Stimulated activated CD4-positive, alpha-beta T cell treated with anti-CD3 and anti-CD28 coated beads, Interleukin-1b, Interleukin-23, amount 100 ng/mL, for 48 hours (primary cell): Measurements from ENCODE around the gene ACBD4.

ENCODE experiments used
- DNase-seq: peaks from one replicate; pipeline ENCODE4 v3.0.0-alpha.2; 2020

ACBD4 gene

GRCh38 chr17:45135192-45135977 is at the start of gene ACBD4:
Gene ACBD4, plus strand, starts transcription at chr17:45135687. Its CDS starts 458 bp downstream, at chr17:45136145.
- peak; percentile 96 for DNase-seq

GRCh38 chr17:45086391-45086790 is 49.1 kb upstream of the ACBD4 start:
- DNase-seq: no peak

GRCh38 chr17:45086865-45087503 is 48.5 kb upstream of the ACBD4 start:
- DNase-seq: no peak

GRCh38 chr17:45087504-45087975 is 47.9 kb upstream of the ACBD4 start:
- DNase-seq: no peak

- no peak for DNase-seq
Measured at GRCh38 chr17:45087978-45088377, 47.5 kb upstream of the ACBD4 start.

GRCh38 chr17:45088741-45089140 is 46.7 kb upstream of the ACBD4 start:
- DNase-seq: no peak

- no peak for DNase-seq
Measured at GRCh38 chr17:45090711-45091110, 44.8 kb upstream of the ACBD4 start.

GRCh38 chr17:45091778-45092425 is 43.6 kb upstream of the ACBD4 start:
- no peak for DNase-seq

- DNase-seq: no peak
Measured at GRCh38 chr17:45092911-45093430, 42.5 kb upstream of the ACBD4 start.

- DNase-seq: no peak
Measured at GRCh38 chr17:45093444-45094110, 41.9 kb upstream of the ACBD4 start.

- DNase-seq: no peak
Measured at GRCh38 chr17:45096141-45096540, 39.3 kb upstream of the ACBD4 start.

- DNase-seq: no peak
Measured at GRCh38 chr17:45096926-45097325, 38.6 kb upstream of the ACBD4 start.

- DNase-seq: no peak
Measured at GRCh38 chr17:45098081-45098868, 37.2 kb upstream of the ACBD4 start.

- peak; percentile 68 for DNase-seq
Measured at GRCh38 chr17:45098869-45099616, 36.4 kb upstream of the ACBD4 start.

- no peak for DNase-seq
Measured at GRCh38 chr17:45101546-45101882, 34.0 kb upstream of the ACBD4 start.

GRCh38 chr17:45101883-45102811 is 33.3 kb upstream of the ACBD4 start:
- DNase-seq: no peak

- no peak for DNase-seq
Measured at GRCh38 chr17:45102856-45103255, 32.6 kb upstream of the ACBD4 start.

- no peak for DNase-seq
Measured at GRCh38 chr17:45103269-45103795, 32.2 kb upstream of the ACBD4 start.

GRCh38 chr17:45104029-45104428 is 31.5 kb upstream of the ACBD4 start:
- no peak for DNase-seq

GRCh38 chr17:45104497-45104896 is 31.0 kb upstream of the ACBD4 start:
- DNase-seq: no peak
